Stimulated activated naive B cell treated with anti-CD40 and anti-IgM and Interleukin-4, amounts not matched to agents 10 μg/mL and 1 μg/mL and 100 μg/mL, for 72 hours (primary cell): ENCODE data around the gene PUSL1.

Experiments used
- ATAC-seq, 2 donors: fragments of 150-1000 bp; cut with Tn5 transposase; replicated peaks; 2 replicates each; pipeline ENCODE4 v1.10.0; 2021; ENCODE audit warnings: moderate library complexity in 1 of 2
- DNase-seq: peaks from one replicate; pipeline ENCODE4 v3.0.0; 2021
- H3K27ac Mint-ChIP-seq: one replicate; pipeline ENCODE4 v1.8.0; 2022; ENCODE audit warnings: mild to moderate bottlenecking, mixed read lengths
- H3K27me3 Mint-ChIP-seq, 2 donors: one replicate each; pipeline ENCODE4 v1.8.0; 2022; ENCODE audit warnings: mixed read lengths in 2 of 2
- H3K36me3 Mint-ChIP-seq, 2 donors: one replicate each; pipeline ENCODE4 v1.8.0; 2022; ENCODE audit warnings: mixed read lengths in 2 of 2, mild to moderate bottlenecking in 1 of 2
- H3K4me1 Mint-ChIP-seq, 2 donors: one replicate each; pipeline ENCODE4 v1.8.0; 2022; ENCODE audit warnings: mixed read lengths in 2 of 2, mild to moderate bottlenecking in 1 of 2
- H3K4me3 Mint-ChIP-seq, 2 donors: one replicate each; pipeline ENCODE4 v1.8.0; 2022; ENCODE audit warnings: mild to moderate bottlenecking in 2 of 2, mixed read lengths in 2 of 2, moderate library complexity in 1 of 2
- H3K9me3 Mint-ChIP-seq, 2 donors: one replicate each; pipeline ENCODE4 v1.8.0; 2022; ENCODE audit warnings: mixed read lengths in 2 of 2, mild to moderate bottlenecking in 1 of 2

The PUSL1 gene

GRCh38 chr1:1324524-1325287 is 16.3 kb downstream of the PUSL1 start, which contains the start of the genes CPTP and INTS11:
TSS of gene CPTP (plus strand) at chr1:1324802. CDS start at chr1:1326911, 2,109 bp downstream.
TSS of gene INTS11 (minus strand) at chr1:1324660. CDS start at chr1:1324608, 52 bp downstream.
- Mint-ChIP-seq H3K27me3 (no peaks in the 10 kb centered on the region), H3K4me3 (peak within 1 kb of the TSS; percentile 92 to 93), H3K36me3 (peaks cover 4 to 27% of the 10 kb centered on the region in 2 donors), H3K4me1 (peaks cover 23 to 54% of the 10 kb centered on the region in 2 donors), H3K27ac (peak within 1 kb of the TSS; percentile 97), H3K9me3 (no peaks in the 10 kb centered on the region)
- DNase-seq (peak; percentile 90), ATAC-seq (peak; percentile 88 to 90)

GRCh38 chr1:1325288-1326074 is 17.1 kb downstream of the PUSL1 start:
- Mint-ChIP-seq H3K27ac (peak overlapping the region; percentile 75), H3K4me3 (peak overlapping the region; percentile 77 to 92), H3K27me3 (no peaks in the 10 kb centered on the region), H3K36me3 (peaks cover 4 to 23% of the 10 kb centered on the region in 2 donors), H3K9me3 (no peaks in the 10 kb centered on the region), H3K4me1 (peaks cover 26 to 46% of the 10 kb centered on the region in 2 donors)
- no peak for ATAC-seq
- no peak for DNase-seq

DNA sequence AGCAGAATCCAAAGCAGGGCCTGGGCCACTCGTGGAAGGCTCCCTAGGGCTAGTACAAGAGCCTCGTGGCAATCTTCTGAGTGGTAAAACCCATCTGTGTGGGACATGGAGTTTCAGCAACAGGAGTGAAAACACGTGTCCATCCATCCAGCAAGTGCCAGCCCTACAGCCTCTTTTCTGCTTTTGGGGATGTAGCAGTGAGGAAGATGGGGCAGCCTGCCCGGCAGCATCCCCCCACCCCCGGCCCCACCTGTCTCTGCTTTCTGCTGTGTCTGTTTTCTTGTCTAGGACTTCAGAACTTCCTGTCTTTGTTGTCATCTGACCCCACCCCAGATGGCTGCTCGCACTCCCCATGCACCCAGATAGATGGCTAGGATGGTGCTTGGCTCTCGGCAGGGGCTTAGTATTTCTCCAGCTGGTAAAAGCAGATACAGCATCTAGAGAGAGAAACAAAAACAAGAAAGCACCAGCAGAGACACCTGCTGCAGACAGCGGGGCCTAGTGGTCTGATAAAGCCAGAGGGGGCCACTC is 17.7 kb downstream of the PUSL1 start:
- peak overlapping the region; percentile 72 for H3K27ac Mint-ChIP-seq
- ATAC-seq (no peak), DNase-seq (no peak)
- H3K36me3 Mint-ChIP-seq: peaks cover 4 to 23% of the 10 kb centered on the region in 2 donors
- H3K9me3 Mint-ChIP-seq: no peaks in the 10 kb centered on the region
- H3K4me1 Mint-ChIP-seq: peaks cover 28 to 40% of the 10 kb centered on the region in 2 donors
- no peaks in the 10 kb centered on the region for H3K27me3 Mint-ChIP-seq
- H3K4me3 Mint-ChIP-seq: peak overlapping the region; percentile 77 to 92

DNA sequence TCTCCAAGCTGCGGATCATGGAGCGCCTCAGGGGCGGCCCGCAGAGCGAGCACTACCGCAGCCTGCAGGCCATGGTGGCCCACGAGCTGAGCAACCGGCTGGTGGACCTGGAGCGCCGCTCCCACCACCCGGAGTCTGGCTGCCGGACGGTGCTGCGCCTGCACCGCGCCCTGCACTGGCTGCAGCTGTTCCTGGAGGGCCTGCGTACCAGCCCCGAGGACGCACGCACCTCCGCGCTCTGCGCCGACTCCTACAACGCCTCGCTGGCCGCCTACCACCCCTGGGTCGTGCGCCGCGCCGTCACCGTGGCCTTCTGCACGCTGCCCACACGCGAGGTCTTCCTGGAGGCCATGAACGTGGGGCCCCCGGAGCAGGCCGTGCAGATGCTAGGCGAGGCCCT is 18.9 kb downstream of the PUSL1 start:
- ATAC-seq (no peak), DNase-seq (no peak)
- Mint-ChIP-seq H3K4me3 (no peak overlapping the region), H3K27me3 (no peaks in the 10 kb centered on the region), H3K27ac (no peak overlapping the region), H3K36me3 (peaks cover 4 to 19% of the 10 kb centered on the region in 2 donors), H3K9me3 (no peaks in the 10 kb centered on the region), H3K4me1 (peaks cover 25 to 35% of the 10 kb centered on the region in 2 donors)

- Mint-ChIP-seq H3K27ac (peak overlapping the region; percentile 59), H3K4me1 (peaks cover 21 to 27% of the 10 kb centered on the region in 2 donors), H3K4me3 (no peak overlapping the region), H3K9me3 (no peaks in the 10 kb centered on the region), H3K36me3 (peaks cover 4 to 15% of the 10 kb centered on the region in 2 donors), H3K27me3 (no peaks in the 10 kb centered on the region)
- DNase-seq: no peak
- no peak for ATAC-seq
These were observed 19.9 kb downstream of the PUSL1 start for GRCh38 chr1:1328254-1328653.

- Mint-ChIP-seq H3K27ac (peak overlapping the region; percentile 37), H3K4me1 (peaks cover 17 to 22% of the 10 kb centered on the region in 2 donors), H3K27me3 (no peaks in the 10 kb centered on the region), H3K4me3 (no peak overlapping the region), H3K9me3 (no peaks in the 10 kb centered on the region), H3K36me3 (peaks cover 6 to 14% of the 10 kb centered on the region in 2 donors)
- DNase-seq (no peak), ATAC-seq (no peak)
These were observed 21.2 kb downstream of the PUSL1 start for GRCh38 chr1:1329304-1330210.

- Mint-ChIP-seq H3K4me3 (no peak overlapping the region), H3K36me3 (peaks cover 6 to 13% of the 10 kb centered on the region in 2 donors), H3K27ac (peak overlapping the region; percentile 49), H3K9me3 (no peaks in the 10 kb centered on the region), H3K4me1 (peaks cover 17 to 19% of the 10 kb centered on the region in 2 donors), H3K27me3 (no peaks in the 10 kb centered on the region)
- no peak for DNase-seq
- no peak for ATAC-seq
These were observed 22.1 kb downstream of the PUSL1 start for GRCh38 chr1:1330366-1331067.

DNA sequence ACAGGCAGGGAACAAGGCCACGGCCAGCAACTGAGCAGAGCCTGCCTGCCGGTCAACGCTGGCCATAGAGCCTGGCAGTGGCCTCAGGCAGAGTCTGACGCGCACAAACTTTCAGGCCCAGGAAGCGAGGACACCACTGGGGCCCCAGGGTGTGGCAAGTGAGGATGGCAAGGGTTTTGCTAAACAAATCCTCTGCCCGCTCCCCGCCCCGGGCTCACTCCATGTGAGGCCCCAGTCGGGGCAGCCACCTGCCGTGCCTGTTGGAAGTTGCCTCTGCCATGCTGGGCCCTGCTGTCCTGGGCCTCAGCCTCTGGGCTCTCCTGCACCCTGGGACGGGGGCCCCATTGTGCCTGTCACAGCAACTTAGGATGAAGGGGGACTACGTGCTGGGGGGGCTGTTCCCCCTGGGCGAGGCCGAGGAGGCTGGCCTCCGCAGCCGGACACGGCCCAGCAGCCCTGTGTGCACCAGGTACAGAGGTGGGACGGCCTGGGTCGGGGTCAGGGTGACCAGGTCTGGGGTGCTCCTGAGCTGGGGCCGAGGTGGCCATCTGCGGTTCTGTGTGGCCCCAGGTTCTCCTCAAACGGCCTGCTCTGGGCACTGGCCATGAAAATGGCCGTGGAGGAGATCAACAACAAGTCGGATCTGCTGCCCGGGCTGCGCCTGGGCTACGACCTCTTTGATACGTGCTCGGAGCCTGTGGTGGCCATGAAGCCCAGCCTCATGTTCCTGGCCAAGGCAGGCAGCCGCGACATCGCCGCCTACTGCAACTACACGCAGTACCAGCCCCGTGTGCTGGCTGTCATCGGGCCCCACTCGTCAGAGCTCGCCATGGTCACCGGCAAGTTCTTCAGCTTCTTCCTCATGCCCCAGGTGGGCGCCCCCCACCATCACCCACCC is 22.9 kb downstream of the PUSL1 start, which contains the start of gene TAS1R3:
TSS of gene TAS1R3 (plus strand) at position 213 of the 898 bp plus-strand sequence. CDS start at position 279, 66 bp downstream.
- ATAC-seq: no peak
- H3K27ac Mint-ChIP-seq: peak within 1 kb of the TSS; percentile 49

DNA sequence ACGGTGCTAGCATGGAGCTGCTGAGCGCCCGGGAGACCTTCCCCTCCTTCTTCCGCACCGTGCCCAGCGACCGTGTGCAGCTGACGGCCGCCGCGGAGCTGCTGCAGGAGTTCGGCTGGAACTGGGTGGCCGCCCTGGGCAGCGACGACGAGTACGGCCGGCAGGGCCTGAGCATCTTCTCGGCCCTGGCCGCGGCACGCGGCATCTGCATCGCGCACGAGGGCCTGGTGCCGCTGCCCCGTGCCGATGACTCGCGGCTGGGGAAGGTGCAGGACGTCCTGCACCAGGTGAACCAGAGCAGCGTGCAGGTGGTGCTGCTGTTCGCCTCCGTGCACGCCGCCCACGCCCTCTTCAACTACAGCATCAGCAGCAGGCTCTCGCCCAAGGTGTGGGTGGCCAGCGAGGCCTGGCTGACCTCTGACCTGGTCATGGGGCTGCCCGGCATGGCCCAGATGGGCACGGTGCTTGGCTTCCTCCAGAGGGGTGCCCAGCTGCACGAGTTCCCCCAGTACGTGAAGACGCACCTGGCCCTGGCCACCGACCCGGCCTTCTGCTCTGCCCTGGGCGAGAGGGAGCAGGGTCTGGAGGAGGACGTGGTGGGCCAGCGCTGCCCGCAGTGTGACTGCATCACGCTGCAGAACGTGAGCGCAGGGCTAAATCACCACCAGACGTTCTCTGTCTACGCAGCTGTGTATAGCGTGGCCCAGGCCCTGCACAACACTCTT is 23.8 kb downstream of the PUSL1 start:
- DNase-seq (no peak), ATAC-seq (peak in 1 of 2 donors; percentile 5)
- H3K4me3 Mint-ChIP-seq: no peak overlapping the region
- peaks cover 2 to 9% of the 10 kb centered on the region in 2 donors for H3K4me1 Mint-ChIP-seq
- no peaks in the 10 kb centered on the region for H3K27me3 Mint-ChIP-seq
- H3K27ac Mint-ChIP-seq: no peak overlapping the region
- H3K36me3 Mint-ChIP-seq: peaks cover 7 to 15% of the 10 kb centered on the region in 2 donors
- H3K9me3 Mint-ChIP-seq: no peaks in the 10 kb centered on the region

More for the DNA sequence above, 22.9 kb downstream of the PUSL1 start, which contains the start of gene TAS1R3:
- Mint-ChIP-seq H3K4me3 (no peak within 1 kb of the TSS), H3K4me1 (peaks cover 11% of the 10 kb centered on the region in 2 donors), H3K9me3 (no peaks in the 10 kb centered on the region), H3K36me3 (peaks cover 6 to 13% of the 10 kb centered on the region in 2 donors), H3K27me3 (no peaks in the 10 kb centered on the region)
- no peak for DNase-seq

GRCh38 chr1:1332774-1333480 is 24.5 kb downstream of the PUSL1 start:
- H3K9me3 Mint-ChIP-seq: no peaks in the 10 kb centered on the region
- peaks cover 0 to 6% of the 10 kb centered on the region in 2 donors for H3K4me1 Mint-ChIP-seq
- H3K27ac Mint-ChIP-seq: no peak overlapping the region
- ATAC-seq (peak in 1 of 2 donors; percentile 6), DNase-seq (no peak)
- H3K36me3 Mint-ChIP-seq: peaks cover 9 to 17% of the 10 kb centered on the region in 2 donors
- H3K27me3 Mint-ChIP-seq: no peaks in the 10 kb centered on the region
- H3K4me3 Mint-ChIP-seq: no peak overlapping the region

- ATAC-seq: no peak
- Mint-ChIP-seq H3K27me3 (no peaks in the 10 kb centered on the region), H3K36me3 (peaks cover 15 to 24% of the 10 kb centered on the region in 2 donors)
These were observed 25.3 kb downstream of the PUSL1 start for GRCh38 chr1:1333551-1334241.

More at GRCh38 chr1:1333551-1334241, 25.3 kb downstream of the PUSL1 start:
- DNase-seq: no peak
- Mint-ChIP-seq H3K9me3 (no peaks in the 10 kb centered on the region), H3K4me1 (peaks cover 0 to 6% of the 10 kb centered on the region in 2 donors), H3K27ac (peak overlapping the region; percentile 37), H3K4me3 (no peak overlapping the region)
